Right lobe of liver (tissue), 6 donors: ENCODE measurements around the gene PGLYRP1. TPM values are rescaled to one million over a fixed set of nuclear protein-coding genes. Genes with fewer than 3 reads are reported as not detected.

ENCODE experiments used
- ATAC-seq, 4 donors: fragments of 200-7000 bp; cut with Tn5 transposase; one replicate each; pipeline ENCODE4 v1.9.1; 2020; ENCODE audit warnings: mild to moderate bottlenecking in 4 of 4, moderate library complexity in 4 of 4
- DNase-seq, 3 donors: peaks; one replicate each; pipeline ENCODE4 v3.0.0-alpha.2; 2020
- H3K27ac ChIP-seq, 3 donors: fragments of 200-600 bp; one replicate each; pipeline ENCODE4 v1.8.0; 2022
- H3K27me3 ChIP-seq, 2 donors: fragments of 200-600 bp; one replicate each; pipeline ENCODE4 v1.8.0; 2022
- H3K36me3 ChIP-seq, 4 donors: fragments of 200-600 bp; sonication (generic) in 1 of 4; one replicate each; pipeline versions ENCODE4 v1.5.1 to v1.8.0; 2017 to 2022; ENCODE audit warnings: control low read depth in 1 of 4
- H3K4me1 ChIP-seq, 4 donors: fragments of 200-600 bp; sonication (generic) in 1 of 4; one replicate each; pipeline versions ENCODE4 v1.5.1 to v1.8.0; 2017 to 2022; ENCODE audit warnings: control low read depth in 1 of 4
- H3K4me3 ChIP-seq, 3 donors: fragments of 200-600 bp; one replicate each; pipeline ENCODE4 v1.8.0; 2022
- H3K9me3 ChIP-seq, 4 donors: fragments of 200-600 bp; sonication (generic) in 1 of 4; one replicate each; pipeline versions ENCODE4 v1.5.1 to v1.8.0; 2017 to 2022; ENCODE audit warnings: control low read depth in 1 of 4
- POLR2A ChIP-seq: fragments of 450-650 bp; IDR thresholded peaks from one replicate; pipeline ENCODE4 v1.6.1; 2017; ENCODE audit warnings: antibody characterized with exemption, mild to moderate bottlenecking
- WGBS: methylation state at CpG from one replicate; pipeline ENCODE4 v1.1.6; 2018; ENCODE audit warnings: low coverage, low lambda C conversion rate; ENCODE audit not compliant: insufficient coverage; ENCODE audit errors: missing lambda C conversion rate; 5-methylcytosine and 5-hydroxymethylcytosine counted together
- intact Hi-C, 2 donors: fragments of 100-400 bp; cut with DNase I; formaldehyde crosslinking; loops; one replicate each; pipeline versions ENCODE4 v1.11.2 to v1.14.1; 2022
- total RNA-seq, 6 experiments: library from RNA; depleted of rRNA in 2 of 6; stranded (reverse); fragments of >200 nt in 2 of 6; fragmentation: NEBNext Ultra II Directional in 3 of 6; extraction: Animal tissue kit (Norgen Biotek cat#: 25700) in 3 of 6; gene quantifications; one replicate each; pipeline versions ENCODE4 v1.1.0 to v1.2.4, GENCODE V29; 2016 to 2023
- TF ChIP-seq, protein P1 (sequence below), 4 donors: fragments of 200-600 bp in 3 of 4; fragments of 450-650 bp in 1 of 4; IDR thresholded peaks; one replicate each; pipeline versions ENCODE4 v1.5.1 to v1.8.0; 2016 to 2022; ENCODE audit warnings: antibody characterized with exemption in 4 of 4, mild to moderate bottlenecking in 2 of 4
- donor health status: DM: no; HTN: yes; CAD: no.
- donor health status: DM: no; HTN: no; CAD: no.
- donor health status: DM: no; HTN: no; CAD: no.
- donor health status: DM: no; HTN: yes; CAD: no.
- donor health status: DM: no; HTN: yes; CAD: no.

Gene PGLYRP1
- total RNA-seq, 6 experiments from 2014 or later: 0.86 to 1.1 TPM; not detected in 4

DNA sequence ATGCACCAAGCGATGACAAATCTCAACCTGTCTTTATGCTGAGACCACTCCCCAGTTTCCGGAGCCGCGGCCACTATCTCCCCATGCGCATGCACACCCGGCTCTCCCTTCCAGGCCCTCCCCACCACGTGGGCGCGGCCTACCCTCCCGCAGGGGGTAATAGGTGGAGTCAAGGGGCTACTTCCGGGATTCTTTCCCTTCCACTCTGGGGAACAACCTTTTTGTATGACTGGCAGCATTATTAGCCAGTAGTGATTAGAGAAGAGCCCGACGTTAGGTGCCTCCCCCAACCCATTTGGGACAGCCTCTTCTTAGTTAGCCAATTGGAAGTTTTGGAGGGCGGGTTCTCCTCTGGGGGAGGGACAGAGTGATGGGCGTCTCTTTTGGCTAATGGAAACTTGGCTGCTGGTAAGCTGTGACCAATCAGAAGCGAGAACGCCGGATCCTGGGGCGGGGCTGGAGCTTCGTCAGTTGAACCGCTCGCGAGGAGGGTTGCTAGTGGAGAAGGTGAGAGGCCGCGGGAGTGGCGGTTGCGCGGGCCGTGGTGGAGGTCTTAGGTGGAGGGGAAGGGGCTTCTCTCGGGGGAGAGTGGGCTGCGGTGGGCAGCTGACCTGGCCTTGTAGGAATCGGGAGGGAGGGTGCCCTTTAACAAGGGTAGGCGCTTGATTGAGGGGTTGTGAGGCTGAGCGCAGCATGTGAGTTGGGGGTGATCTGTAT is 27.7 kb downstream of the PGLYRP1 start, which contains the start of gene CCDC61:
TSS of gene CCDC61 (plus strand) at position 470 of the 717 bp plus-strand sequence. CDS start 7,552 bp downstream, outside the sequence.
- ATAC-seq (peak; percentile 96 to 99 (median 98)), DNase-seq (peak; percentile 92 to 96 (median 94))
- H3K27me3 ChIP-seq: no peaks in the 10 kb centered on the region
- WGBS: under 1% methylated on average over 31 of the region's 34 CpGs
- H3K4me3 ChIP-seq: peak within 1 kb of the TSS; percentile 69 to 74 (median 72)
- H3K36me3 ChIP-seq: no peaks in the 10 kb centered on the region
- H3K4me1 ChIP-seq: peaks cover 0 to 9% (median under 1%) of the 10 kb centered on the region in 4 donors
- H3K9me3 ChIP-seq: no peaks in the 10 kb centered on the region
- TF ChIP-seq, protein P1, sequence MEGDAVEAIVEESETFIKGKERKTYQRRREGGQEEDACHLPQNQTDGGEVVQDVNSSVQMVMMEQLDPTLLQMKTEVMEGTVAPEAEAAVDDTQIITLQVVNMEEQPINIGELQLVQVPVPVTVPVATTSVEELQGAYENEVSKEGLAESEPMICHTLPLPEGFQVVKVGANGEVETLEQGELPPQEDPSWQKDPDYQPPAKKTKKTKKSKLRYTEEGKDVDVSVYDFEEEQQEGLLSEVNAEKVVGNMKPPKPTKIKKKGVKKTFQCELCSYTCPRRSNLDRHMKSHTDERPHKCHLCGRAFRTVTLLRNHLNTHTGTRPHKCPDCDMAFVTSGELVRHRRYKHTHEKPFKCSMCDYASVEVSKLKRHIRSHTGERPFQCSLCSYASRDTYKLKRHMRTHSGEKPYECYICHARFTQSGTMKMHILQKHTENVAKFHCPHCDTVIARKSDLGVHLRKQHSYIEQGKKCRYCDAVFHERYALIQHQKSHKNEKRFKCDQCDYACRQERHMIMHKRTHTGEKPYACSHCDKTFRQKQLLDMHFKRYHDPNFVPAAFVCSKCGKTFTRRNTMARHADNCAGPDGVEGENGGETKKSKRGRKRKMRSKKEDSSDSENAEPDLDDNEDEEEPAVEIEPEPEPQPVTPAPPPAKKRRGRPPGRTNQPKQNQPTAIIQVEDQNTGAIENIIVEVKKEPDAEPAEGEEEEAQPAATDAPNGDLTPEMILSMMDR (IDR thresholded peaks at IDR 0.05): no peak
- peak; percentile 87 for TF ChIP-seq POLR2A
- intact Hi-C loops: no loop called here
- H3K27ac ChIP-seq: peak within 1 kb of the TSS; percentile 33 to 55 (median 41)

DNA sequence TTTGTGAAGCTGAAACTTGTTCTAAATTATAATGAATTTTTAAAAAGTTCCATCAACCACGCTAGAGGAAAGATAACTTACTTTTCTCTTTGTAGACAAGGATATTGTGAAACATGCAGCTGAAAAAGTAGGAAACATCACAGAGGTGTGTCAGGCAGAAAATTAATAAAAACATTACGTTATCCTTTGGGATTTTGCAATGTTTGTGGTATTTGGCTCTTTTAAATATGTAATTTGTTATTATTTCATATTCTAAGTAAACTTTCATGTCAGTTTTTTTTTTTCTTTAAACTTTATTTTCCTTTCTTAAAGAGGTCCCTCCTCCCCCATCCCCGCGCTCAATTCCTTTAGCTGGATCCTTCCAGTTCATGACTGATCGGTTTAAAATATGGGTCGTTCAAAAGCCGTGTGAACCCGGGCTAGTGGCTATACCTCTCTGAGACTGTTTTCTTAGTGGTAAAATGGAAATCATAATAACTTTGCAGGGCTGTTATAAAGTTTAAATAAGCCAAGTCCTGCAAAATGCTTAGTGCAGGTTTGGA is 28.3 kb downstream of the PGLYRP1 start:
- H3K27ac ChIP-seq: no peak overlapping the region
- intact Hi-C loops: no loop called here
- ATAC-seq (peak in 1 of 4 donors; percentile 14), DNase-seq (no peak)
- H3K4me3 ChIP-seq: peak overlapping the region; percentile 47 to 58 (median 51)
- TF ChIP-seq, protein P1 (IDR thresholded peaks at IDR 0.05): no peak
- no peak for TF ChIP-seq POLR2A
- H3K9me3 ChIP-seq: no peaks in the 10 kb centered on the region
- H3K27me3 ChIP-seq: no peaks in the 10 kb centered on the region
- peaks cover 0 to 9% (median under 1%) of the 10 kb centered on the region in 4 donors for H3K4me1 ChIP-seq
- H3K36me3 ChIP-seq: no peaks in the 10 kb centered on the region
- WGBS: under 1% methylated on average over 8 of the region's 8 CpGs

DNA sequence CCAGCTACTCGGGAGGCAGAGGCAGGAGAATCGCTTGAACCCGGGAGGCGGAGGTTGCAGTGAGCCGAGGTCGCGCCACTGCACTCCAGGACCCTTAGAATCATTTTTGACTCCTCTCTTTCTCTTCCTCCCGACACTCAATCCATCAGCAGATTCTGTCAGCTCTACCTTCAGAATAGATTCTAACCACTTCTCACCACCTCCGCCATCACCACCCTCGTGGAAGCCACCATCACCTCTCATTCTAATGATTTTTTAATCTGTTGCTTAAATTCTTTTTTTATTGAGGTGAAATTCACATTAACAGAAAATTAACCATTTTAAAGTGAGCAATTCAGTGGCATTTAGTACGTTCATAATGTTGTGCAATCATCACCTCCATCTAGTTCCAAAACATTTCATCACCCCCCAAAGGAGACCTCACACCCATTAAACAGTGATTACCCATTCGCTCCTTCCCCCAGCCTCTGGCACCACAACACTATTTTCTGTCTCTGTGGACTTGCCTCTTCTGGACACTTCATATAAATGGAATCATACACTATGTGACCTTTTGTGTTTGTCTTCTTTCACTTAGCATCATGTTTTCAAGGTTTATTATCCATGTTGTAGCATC is 32.6 kb downstream of the PGLYRP1 start:
- DNase-seq (no peak), ATAC-seq (no peak)
- Histone ChIP-seq H3K4me1 (peaks cover 0 to 3% (median 0%) of the 10 kb centered on the region in 4 donors), H3K27me3 (no peaks in the 10 kb centered on the region), H3K4me3 (no peak overlapping the region), H3K36me3 (no peaks in the 10 kb centered on the region), H3K27ac (no peak overlapping the region), H3K9me3 (no peaks in the 10 kb centered on the region)
- TF ChIP-seq, protein P1 (IDR thresholded peaks at IDR 0.05): no peak
- no peak for TF ChIP-seq POLR2A
- intact Hi-C loops: no loop called here
- 46% methylated on average over 5 of the region's 12 CpGs for WGBS

DNA sequence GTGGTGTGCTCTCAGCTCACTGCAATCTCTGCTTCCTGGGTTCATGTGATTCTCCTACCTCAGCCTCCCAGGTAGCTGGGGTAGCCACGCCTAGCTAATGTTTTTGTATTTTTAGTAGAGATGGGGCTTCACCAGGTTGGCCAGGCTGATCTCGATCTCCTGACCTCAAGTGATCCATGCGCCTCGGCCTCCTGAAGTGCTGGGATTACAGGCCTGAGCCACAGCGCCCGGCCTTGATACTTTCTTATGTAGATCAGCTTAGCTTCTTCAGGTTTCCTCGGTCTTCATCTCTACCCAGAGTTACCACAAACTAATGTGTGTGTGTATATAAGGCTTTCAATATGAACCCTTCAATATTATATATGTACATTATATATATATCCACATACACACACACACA is 37.5 kb downstream of the PGLYRP1 start:
- 66% methylated on average over 6 of the region's 7 CpGs for WGBS
- H3K27me3 ChIP-seq: no peaks in the 10 kb centered on the region
- no peak for ATAC-seq

More for the DNA sequence above, 37.5 kb downstream of the PGLYRP1 start:
- H3K4me3 ChIP-seq: no peak overlapping the region
- TF ChIP-seq, protein P1 (IDR thresholded peaks at IDR 0.05): no peak
- TF ChIP-seq POLR2A: no peak
- no peaks in the 10 kb centered on the region for H3K36me3 ChIP-seq
- intact Hi-C loops: no loop called here
- no peak for DNase-seq
- H3K27ac ChIP-seq: no peak overlapping the region
- H3K4me1 ChIP-seq: no peaks in the 10 kb centered on the region
- no peaks in the 10 kb centered on the region for H3K9me3 ChIP-seq
